Vagina (tissue), 2 donors: ENCODE data around the gene ABCC6. TPM values are rescaled to one million over a fixed set of nuclear protein-coding genes. Genes with fewer than 3 reads are reported as not detected.
"Not testable (repeated sequence)": the region's sequence is repeated elsewhere in the genome, so short reads cannot be mapped to it uniquely, and the experiment has no call there.

Experiments
- DNase-seq, 2 donors: peaks; one replicate each; pipeline ENCODE4 v3.0.0-alpha.2; 2017; ENCODE audit errors: extremely low spot score in 2 of 2
- H3K27ac ChIP-seq: fragments of 200-600 bp; sonication (generic); one replicate; pipeline ENCODE4 v1.5.1; 2019
- H3K27me3 ChIP-seq: fragments of 200-600 bp; sonication (generic); one replicate; pipeline ENCODE4 v1.5.1; 2019
- H3K36me3 ChIP-seq, 2 donors: fragments of 200-600 bp; sonication (generic); one replicate each; pipeline ENCODE4 v1.5.1; 2017 to 2019
- H3K4me1 ChIP-seq: fragments of 200-600 bp; sonication (generic); one replicate; pipeline ENCODE4 v1.5.1; 2019
- H3K4me3 ChIP-seq, 2 donors: fragments of 200-600 bp; sonication (generic); 1 replicate in 1 of 2; 2 replicates in 1 of 2; pipeline ENCODE4 v1.5.1; 2016 to 2019
- H3K9me3 ChIP-seq: fragments of 200-600 bp; sonication (generic); one replicate; pipeline ENCODE4 v1.5.1; 2019
- CTCF ChIP-seq, 3 experiments: fragments of 450-650 bp in 2 of 3; fragments of 200-600 bp in 1 of 3; sonication (generic) in 1 of 3; IDR thresholded peaks; one replicate each; pipeline ENCODE4 v1.5.1; 2017 to 2019; ENCODE audit warnings: antibody characterized with exemption in 3 of 3, mild to moderate bottlenecking in 2 of 3, moderate library complexity in 2 of 3
- POLR2A ChIP-seq, 2 donors: fragments of 450-650 bp; IDR thresholded peaks; one replicate each; pipeline ENCODE4 v1.6.1; 2017; ENCODE audit warnings: antibody characterized with exemption in 2 of 2, mild to moderate bottlenecking in 2 of 2, moderate library complexity in 2 of 2
- POLR2AphosphoS5 ChIP-seq, 2 donors: sonication (generic); formaldehyde crosslinking; IDR thresholded peaks; one replicate each; pipeline ENCODE4 v1.9.0; 2017; ENCODE audit warnings: antibody characterized with exemption in 2 of 2, mild to moderate bottlenecking in 2 of 2, low read depth in 1 of 2; ENCODE audit not compliant: insufficient read depth in 1 of 2
- intact Hi-C: fragments of 100-400 bp; cut with DNase I; formaldehyde crosslinking; loops from one replicate; pipeline ENCODE4 v1.15.1; 2023
- total RNA-seq: library from RNA; depleted of rRNA; stranded (reverse); fragments of >200 nt; gene quantifications from one replicate; pipeline ENCODE4 v1.2.3, GENCODE V29; 2016

ABCC6 gene
- total RNA-seq, 1 donor from 2014 or later, result 0.49 TPM

- no peak for TF ChIP-seq POLR2A (IDR thresholded peaks at IDR 0.05)
- no peak for TF ChIP-seq CTCF (IDR thresholded peaks at IDR 0.05)
- TF ChIP-seq POLR2AphosphoS5 (IDR thresholded peaks at IDR 0.05; ENCODE audit: insufficient read depth in 1 of 2, low read depth in 1 of 2), result peak; percentile 43 to 55
- DNase-seq, result no peak
- Histone ChIP-seq H3K36me3 (no peaks in the 10 kb centered on the region), H3K27ac (peak overlapping the region; percentile 36), H3K4me3 (peak overlapping the region in 1 of 2 donors; percentile 4), H3K9me3 (no peaks in the 10 kb centered on the region), H3K27me3 (no peaks in the 10 kb centered on the region), H3K4me1 (peaks cover 16% of the 10 kb centered on the region)
- intact Hi-C loops, result no loop called here
These were observed 73.0 kb downstream of the ABCC6 start for GRCh38 chr16:16150117-16150877.

- Histone ChIP-seq H3K4me1 (peaks cover 16% of the 10 kb centered on the region), H3K27ac (peak overlapping the region; percentile 36), H3K4me3 (no peak overlapping the region), H3K36me3 (no peaks in the 10 kb centered on the region), H3K27me3 (no peaks in the 10 kb centered on the region), H3K9me3 (no peaks in the 10 kb centered on the region)
- TF ChIP-seq POLR2AphosphoS5 (IDR thresholded peaks at IDR 0.05; ENCODE audit: insufficient read depth in 1 of 2, low read depth in 1 of 2), result no peak
- no peak for TF ChIP-seq CTCF (IDR thresholded peaks at IDR 0.05)
- TF ChIP-seq POLR2A (IDR thresholded peaks at IDR 0.05), result no peak
- no peak for DNase-seq
- intact Hi-C loops, result no loop called here
These were observed 73.6 kb downstream of the ABCC6 start for GRCh38 chr16:16149710-16150116.

GRCh38 chr16:16148755-16149154 is 74.5 kb downstream of the ABCC6 start:
- DNase-seq, result no peak
- Histone ChIP-seq H3K4me1 (peaks cover 16% of the 10 kb centered on the region), H3K36me3 (no peaks in the 10 kb centered on the region), H3K4me3 (no peak overlapping the region), H3K9me3 (no peaks in the 10 kb centered on the region), H3K27me3 (no peaks in the 10 kb centered on the region), H3K27ac (no peak overlapping the region)
- TF ChIP-seq POLR2A (IDR thresholded peaks at IDR 0.05), result no peak
- no peak for TF ChIP-seq POLR2AphosphoS5 (IDR thresholded peaks at IDR 0.05; ENCODE audit: insufficient read depth in 1 of 2, low read depth in 1 of 2)
- no peak for TF ChIP-seq CTCF (IDR thresholded peaks at IDR 0.05)
- intact Hi-C loops, result no loop called here

GRCh38 chr16:16148000-16148599 is 75.2 kb downstream of the ABCC6 start:
- intact Hi-C loops, H3K27ac ChIP-seq: not testable (repeated sequence)
- peaks cover 16% of the 10 kb centered on the region for H3K4me1 ChIP-seq

GRCh38 chr16:16147316-16147999 is 75.8 kb downstream of the ABCC6 start:
- peaks cover 16% of the 10 kb centered on the region for H3K4me1 ChIP-seq
- no peak for TF ChIP-seq CTCF (IDR thresholded peaks at IDR 0.05)
- TF ChIP-seq POLR2A (IDR thresholded peaks at IDR 0.05), result no peak
- intact Hi-C loops, result no loop called here

More at GRCh38 chr16:16148000-16148599, 75.2 kb downstream of the ABCC6 start:
- not testable (repeated sequence) for H3K36me3 ChIP-seq, H3K9me3 ChIP-seq, H3K27me3 ChIP-seq, H3K4me3 ChIP-seq, DNase-seq

More at GRCh38 chr16:16147316-16147999, 75.8 kb downstream of the ABCC6 start:
- DNase-seq, result no peak
- no peak overlapping the region for H3K4me3 ChIP-seq
- H3K36me3 ChIP-seq, result peaks cover 0 to 2% of the 10 kb centered on the region in 2 donors
- no peaks in the 10 kb centered on the region for H3K9me3 ChIP-seq
- no peak overlapping the region for H3K27ac ChIP-seq
- H3K27me3 ChIP-seq, result no peaks in the 10 kb centered on the region
